GM18907 (cell line): ENCODE data around the gene SLC4A3.

Experiments
- ATAC-seq: cut with Tn5 transposase; IDR thresholded peaks from one replicate; pipeline ENCODE4 v1.9.1; 2021; ENCODE audit warnings: mild to moderate bottlenecking, moderate library complexity; ENCODE audit not compliant: unreplicated experiment

SLC4A3 gene

DNA sequence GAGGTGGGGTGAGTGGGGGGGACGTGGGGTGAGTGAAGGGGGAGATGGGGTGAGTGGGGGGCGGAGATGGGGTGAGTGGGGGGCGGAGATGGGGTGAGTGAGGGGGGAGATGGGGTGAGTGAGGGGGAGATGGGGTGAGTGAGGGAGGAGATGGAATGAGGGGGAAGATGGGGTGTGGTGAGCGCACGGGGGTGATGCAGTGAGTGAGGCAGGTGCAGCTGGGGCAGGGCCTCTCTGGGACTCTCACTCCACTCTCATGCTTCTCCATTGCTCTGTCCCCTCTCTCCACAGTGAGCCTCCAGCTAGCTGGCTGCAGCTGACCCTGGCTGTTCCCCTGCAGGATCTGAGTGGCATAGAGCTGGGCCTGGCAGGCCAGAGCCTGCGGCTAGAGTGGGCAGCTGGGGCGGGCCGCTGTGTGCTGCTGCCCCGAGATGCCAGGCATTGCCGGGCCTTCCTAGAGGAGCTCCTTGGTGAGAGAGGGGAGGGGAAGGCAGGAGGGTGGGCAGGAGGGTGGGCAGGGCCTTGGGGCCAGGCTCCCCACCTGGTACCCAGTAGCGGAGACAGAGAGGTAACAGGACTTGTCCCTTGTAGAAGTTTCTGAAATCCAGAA, 13.9 kb upstream of the SLC4A3 start:
- no peak for ATAC-seq

- ATAC-seq: no peak
Observed at GRCh38 chr2:219614076-219614860, 13.2 kb upstream of the SLC4A3 start.

DNA sequence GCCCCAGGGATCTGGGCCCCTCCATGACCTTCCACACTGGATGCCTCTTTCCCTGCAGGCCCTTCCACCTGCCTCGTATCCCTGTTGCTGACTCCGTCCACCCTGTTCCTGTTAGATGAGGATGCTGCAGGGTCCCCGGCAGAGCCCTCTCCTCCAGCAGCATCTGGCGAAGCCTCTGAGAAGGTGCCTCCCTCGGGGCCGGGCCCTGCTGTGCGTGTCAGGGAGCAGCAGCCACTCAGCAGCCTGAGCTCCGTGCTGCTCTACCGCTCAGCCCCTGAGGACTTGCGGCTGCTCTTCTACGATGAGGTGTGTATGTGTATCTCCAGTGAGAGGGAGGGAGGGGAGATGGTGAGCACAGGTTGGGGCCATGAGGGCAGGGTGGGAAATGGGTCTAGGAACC, 12.4 kb upstream of the SLC4A3 start:
- no peak for ATAC-seq

DNA sequence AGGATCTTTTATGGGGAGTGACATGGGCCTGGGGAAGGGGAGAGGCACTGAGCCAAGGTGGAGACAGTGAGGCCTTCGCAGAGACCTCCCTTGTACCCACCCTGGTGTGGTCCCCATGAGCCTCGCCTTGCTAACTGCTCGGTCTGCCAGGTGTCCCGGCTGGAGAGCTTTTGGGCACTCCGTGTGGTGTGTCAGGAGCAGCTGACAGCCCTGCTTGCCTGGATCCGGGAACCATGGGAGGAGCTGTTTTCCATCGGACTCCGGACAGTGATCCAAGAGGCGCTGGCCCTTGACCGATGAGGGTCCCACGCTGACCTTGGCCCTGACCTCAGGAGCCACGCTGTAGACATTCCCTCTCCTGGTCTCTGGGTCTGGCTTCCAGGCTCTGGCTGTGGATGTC, 11.5 kb upstream of the SLC4A3 start:
- ATAC-seq: no peak

DNA sequence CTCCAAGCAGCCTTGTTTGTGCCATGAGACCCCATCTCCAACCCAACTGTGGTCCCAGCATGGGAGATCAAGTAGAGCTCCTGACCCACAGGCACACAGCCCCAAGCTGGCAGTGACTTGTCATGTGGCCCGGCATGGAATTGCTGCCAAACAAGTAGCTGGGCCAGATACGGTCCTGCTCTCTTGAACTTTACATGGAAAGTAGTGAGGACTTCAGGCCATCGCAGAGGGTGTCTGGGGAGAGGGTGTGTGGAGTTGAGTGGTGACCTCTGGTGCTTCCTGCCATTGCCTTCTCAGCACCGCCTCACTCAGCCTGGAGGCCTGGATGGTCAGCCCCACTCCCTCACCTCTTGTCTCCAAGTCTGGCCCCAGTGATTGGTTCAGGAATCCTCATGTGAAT, 10.9 kb upstream of the SLC4A3 start:
- ATAC-seq: no peak

DNA sequence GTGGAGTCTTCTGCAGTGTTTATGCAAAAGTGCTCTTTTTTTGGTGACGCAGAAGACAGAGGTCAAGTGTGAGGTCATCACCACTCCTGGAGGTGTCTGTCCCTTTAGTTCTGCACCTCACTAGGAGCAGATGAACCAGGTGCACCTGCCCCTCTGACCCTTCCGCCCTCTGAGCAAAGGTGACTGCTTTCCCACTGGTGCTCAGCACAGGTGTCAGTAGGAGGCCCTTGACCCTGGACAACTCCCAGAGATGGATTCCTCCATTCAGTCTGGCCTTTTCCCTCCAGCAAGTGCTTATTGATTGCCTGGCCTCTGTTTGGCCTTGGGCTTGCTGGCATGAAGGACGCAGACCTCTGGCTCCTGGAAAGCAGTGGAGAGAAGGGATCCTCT, 8.7 kb upstream of the SLC4A3 start:
- ATAC-seq: no peak

DNA sequence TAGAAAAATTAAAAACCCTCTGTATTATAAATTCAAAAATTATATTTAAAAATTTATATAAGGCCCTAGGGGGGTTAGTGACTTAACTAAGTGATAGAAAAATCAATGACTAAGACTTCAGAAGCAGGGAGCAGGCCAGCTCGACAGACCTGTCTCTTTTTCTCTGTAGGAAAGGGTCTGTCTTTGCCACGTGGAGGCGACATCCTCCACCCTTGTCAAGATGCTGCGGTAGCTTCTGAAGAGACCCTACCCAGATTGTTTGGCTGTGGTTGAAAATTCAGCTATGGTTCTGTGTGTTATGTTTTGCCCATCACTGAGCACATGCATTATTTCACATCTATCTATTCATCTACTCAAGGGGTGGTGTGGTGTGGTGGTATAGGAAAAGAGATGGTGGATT, 8.2 kb upstream of the SLC4A3 start:
- no peak for ATAC-seq

- no peak for ATAC-seq
Observed at GRCh38 chr2:219620546-219620945, 6.9 kb upstream of the SLC4A3 start.

- no peak for ATAC-seq
Observed at GRCh38 chr2:219621935-219622334, 5.5 kb upstream of the SLC4A3 start.

GRCh38 chr2:219622472-219622871, 5.0 kb upstream of the SLC4A3 start:
- no peak for ATAC-seq

GRCh38 chr2:219624565-219624964, 2.9 kb upstream of the SLC4A3 start:
- no peak for ATAC-seq

DNA sequence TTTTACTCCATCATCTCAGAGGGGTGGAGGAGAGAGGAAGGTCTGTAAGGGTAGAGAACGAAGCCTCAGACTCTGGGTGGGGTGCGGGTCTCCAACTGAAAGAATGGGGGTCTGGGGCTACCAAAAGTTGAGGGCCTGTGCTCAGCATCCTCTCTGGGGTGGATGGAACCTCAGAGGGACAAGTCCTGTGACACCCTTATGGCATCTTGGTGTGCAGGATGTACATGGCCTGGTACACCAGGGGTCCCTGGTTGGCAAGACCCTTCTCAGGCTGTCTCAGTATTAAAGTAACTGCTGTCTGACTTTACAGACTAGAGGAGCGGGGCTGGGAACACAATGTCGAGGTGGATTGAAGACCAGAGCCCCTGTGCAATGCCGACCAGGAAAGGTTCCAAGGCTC, 2.3 kb upstream of the SLC4A3 start:
- ATAC-seq: no peak

DNA sequence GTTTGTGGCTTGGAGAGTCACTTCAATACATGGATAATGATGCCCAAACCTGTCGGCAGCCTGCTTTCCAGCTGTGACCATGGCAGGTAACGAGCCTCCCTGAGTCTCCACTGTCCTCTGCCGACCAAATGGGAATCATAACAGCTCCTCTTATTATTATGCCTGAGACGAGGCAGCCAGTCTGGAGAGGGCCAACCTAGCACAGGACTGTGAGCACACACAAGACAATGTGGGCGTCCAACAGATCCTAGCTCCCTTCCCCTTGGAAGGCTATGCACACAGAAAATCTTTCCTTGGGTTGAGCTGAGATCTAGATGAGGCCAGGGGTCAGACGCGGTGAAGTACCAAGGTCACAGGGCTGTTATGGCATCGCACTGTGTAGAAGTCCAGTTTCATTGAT, 890 bp upstream of the SLC4A3 start:
- no peak for ATAC-seq

DNA sequence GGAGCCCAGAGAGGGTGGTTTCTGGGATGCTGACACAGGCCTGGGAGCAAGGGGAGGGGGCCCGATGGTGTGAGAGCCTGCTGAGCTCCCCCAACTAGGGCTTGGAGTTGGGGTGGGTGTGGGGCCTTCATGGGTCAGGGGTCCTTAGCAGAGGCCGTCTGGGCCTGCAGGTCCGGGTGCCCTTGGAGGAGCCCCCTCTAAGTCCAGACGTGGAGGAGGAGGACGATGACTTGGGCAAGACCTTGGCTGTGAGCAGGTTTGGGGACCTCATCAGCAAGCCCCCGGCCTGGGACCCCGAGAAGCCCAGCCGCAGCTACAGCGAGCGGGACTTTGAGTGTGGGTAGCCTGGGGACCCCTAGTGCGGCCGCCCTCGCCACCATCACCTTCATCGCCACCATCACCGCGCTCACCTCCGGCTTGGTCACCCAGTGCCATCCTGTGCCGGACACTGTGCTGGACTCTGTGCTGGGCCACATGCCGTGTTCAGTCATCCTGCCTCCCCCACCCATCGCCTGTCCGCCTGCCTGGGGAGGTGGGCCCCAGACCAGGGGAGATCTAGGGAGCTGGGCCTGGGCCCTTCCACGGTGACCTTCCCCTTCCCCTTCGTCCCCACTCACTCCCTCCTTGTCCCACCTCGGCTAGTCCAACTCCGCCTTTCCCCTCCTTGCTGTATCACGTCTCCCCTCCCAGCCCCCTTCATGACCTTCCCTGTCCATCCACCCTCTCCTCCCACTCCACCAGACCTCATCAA, 980 bp downstream of the SLC4A3 start:
- no peak for ATAC-seq

GRCh38 chr2:219628986-219629901, 1.8 kb downstream of the SLC4A3 start:
- no peak for ATAC-seq

- ATAC-seq: no peak
Observed at GRCh38 chr2:219629976-219630695, 2.7 kb downstream of the SLC4A3 start.

GRCh38 chr2:219630770-219631405, 3.5 kb downstream of the SLC4A3 start:
- ATAC-seq: no peak

GRCh38 chr2:219631406-219631891, 4.0 kb downstream of the SLC4A3 start:
- no peak for ATAC-seq

GRCh38 chr2:219631904-219632759, 4.7 kb downstream of the SLC4A3 start:
- ATAC-seq: no peak
